NT2/D1 (cell line): ENCODE measurements around the gene MYO1G.

ENCODE experiments used
- SUZ12 ChIP-seq: IDR thresholded peaks from 2 replicates; pipeline ENCODE4 v1.6.1; 2011; ENCODE audit not compliant: insufficient read length, insufficient read depth; ENCODE audit errors: extremely low read depth
- YY1 ChIP-seq: IDR thresholded peaks from 2 replicates; pipeline ENCODE4 v1.6.1; 2011; ENCODE audit not compliant: insufficient read length, insufficient read depth
- ZNF274 ChIP-seq: IDR thresholded peaks from 2 replicates; pipeline ENCODE4 v1.6.1; 2011; ENCODE audit warnings: mild to moderate bottlenecking, low read depth, low read length

- no peak for TF ChIP-seq ZNF274
- no peak for TF ChIP-seq SUZ12
- TF ChIP-seq YY1 = no peak
These were observed 42.9 kb upstream of the MYO1G start for GRCh38 chr7:45021604-45022296.
